Natural killer cell (primary cell): ENCODE data around the gene TSHZ3. TPM values are rescaled to one million over a fixed set of nuclear protein-coding genes. Genes with fewer than 3 reads are reported as not detected.

Experiments used
- ATAC-seq, 3 donors: fragments of 150-1000 bp in 2 of 3; fragments of 200-7000 bp in 1 of 3; cut with Tn5 transposase; 1 replicate in 1 of 3; 2 replicates in 2 of 3; pipeline ENCODE4 v1.10.0; 2021; ENCODE audit warnings: mild to moderate bottlenecking in 2 of 3, moderate library complexity in 2 of 3
- DNase-seq, 2 donors: peaks; one replicate each; pipeline versions ENCODE4 v3.0.0 to v3.0.0-alpha.2; 2013 to 2021; ENCODE audit warnings: mixed read lengths in 1 of 2
- H3K27ac ChIP-seq: one replicate; pipeline ENCODE4 v1.5.1; 2013; ENCODE audit warnings: mild to moderate bottlenecking, low read length
- H3K27me3 ChIP-seq: one replicate; pipeline ENCODE4 v1.6.1; 2013; ENCODE audit warnings: low read length; ENCODE audit not compliant: control insufficient read depth, insufficient read depth
- H3K36me3 ChIP-seq: one replicate; pipeline ENCODE4 v1.6.1; 2013; ENCODE audit warnings: low read length; ENCODE audit not compliant: control insufficient read depth, insufficient read depth
- H3K4me1 ChIP-seq: one replicate; pipeline ENCODE4 v1.6.1; 2013; ENCODE audit warnings: low read length; ENCODE audit not compliant: control insufficient read depth, insufficient read depth
- H3K4me3 ChIP-seq: one replicate; pipeline ENCODE4 v1.5.1; 2013; ENCODE audit warnings: low read length
- H3K9me3 ChIP-seq: one replicate; pipeline ENCODE4 v1.6.1; 2013; ENCODE audit warnings: low read length; ENCODE audit not compliant: control insufficient read depth, insufficient read depth
- H3K27ac Mint-ChIP-seq, 2 donors: one replicate each; pipeline ENCODE4 v1.8.0; 2022; ENCODE audit warnings: mild to moderate bottlenecking in 2 of 2, mixed read lengths in 2 of 2, moderate library complexity in 1 of 2
- H3K27me3 Mint-ChIP-seq, 2 donors: one replicate each; pipeline ENCODE4 v1.8.0; 2022; ENCODE audit warnings: low read depth in 2 of 2, mixed read lengths in 2 of 2
- H3K36me3 Mint-ChIP-seq: one replicate; pipeline ENCODE4 v1.8.0; 2022; ENCODE audit warnings: mixed read lengths
- H3K4me1 Mint-ChIP-seq, 2 donors: one replicate each; pipeline ENCODE4 v1.8.0; 2022; ENCODE audit warnings: mixed read lengths in 2 of 2
- H3K4me3 Mint-ChIP-seq: one replicate; pipeline ENCODE4 v1.8.0; 2022; ENCODE audit warnings: mild to moderate bottlenecking, moderate library complexity, mixed read lengths
- H3K9me3 Mint-ChIP-seq, 2 donors: one replicate each; pipeline ENCODE4 v1.8.0; 2022; ENCODE audit warnings: mixed read lengths in 2 of 2
- CTCF ChIP-seq: fragments of 200-600 bp; IDR thresholded peaks from one replicate; pipeline ENCODE4 v1.8.0; 2022; ENCODE audit warnings: antibody characterized with exemption
- WGBS: methylation state at CpG from one replicate; pipeline ENCODE4 v1.1.7; 2013; ENCODE audit warnings: missing lambda C conversion rate; ENCODE audit not compliant: insufficient coverage; 5-methylcytosine and 5-hydroxymethylcytosine counted together
- intact Hi-C: fragments of 100-400 bp; cut with micrococcal nuclease; formaldehyde crosslinking; loops from one replicate; pipeline ENCODE4 v1.14.2; 2022
- total RNA-seq, 4 donors: library from RNA; stranded (reverse); fragments of 120-200 nt in 1 of 4; gene quantifications; one replicate each; pipeline versions ENCODE4 v1.2.3 to v1.2.4, GENCODE V29; 2013 to 2022

The TSHZ3 gene
- total RNA-seq, 3 donors from 2014 or later (not counting 1 experiment from before 2014, with no cell fraction given): 5.3 to 8.1 (median 6.2) TPM

DNA sequence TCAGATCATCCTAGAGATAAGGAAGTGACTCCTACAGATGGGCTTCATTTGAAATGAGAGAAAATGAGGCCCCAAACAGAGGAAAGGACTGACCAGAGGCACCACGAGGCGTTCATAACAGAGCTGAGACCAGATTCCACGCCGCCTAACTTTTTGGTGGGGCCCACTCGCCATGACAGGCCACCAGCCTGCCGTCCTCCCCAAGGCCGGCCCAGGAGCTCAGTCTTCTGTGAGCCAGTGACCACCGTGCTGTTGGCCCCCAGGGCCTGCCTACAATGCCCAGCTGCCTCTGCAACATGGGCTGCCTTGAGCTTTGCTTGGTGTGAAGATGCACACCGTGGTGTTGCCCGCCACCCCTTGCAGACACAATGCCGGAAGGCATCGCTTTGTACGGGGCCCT lies 40.5 kb downstream of the TSHZ3 start:
- DNase-seq (no peak), ATAC-seq (no peak)
- 94% methylated on average over 13 of the region's 13 CpGs for WGBS
- Mint-ChIP-seq H3K4me3 (no peak overlapping the region), H3K4me1 (peaks cover 0 to 12% of the 10 kb centered on the region in 2 donors), H3K9me3 (no peaks in the 10 kb centered on the region), H3K36me3 (no peaks in the 10 kb centered on the region), H3K27ac (no peak overlapping the region), H3K27me3 (peaks cover 0 to 8% of the 10 kb centered on the region in 2 donors)
- H3K36me3 ChIP-seq: no peaks in the 10 kb centered on the region
- no peak overlapping the region for H3K27ac ChIP-seq
- no peaks in the 10 kb centered on the region for H3K4me1 ChIP-seq
- no peaks in the 10 kb centered on the region for H3K27me3 ChIP-seq
- intact Hi-C loops: no loop called here
- no peak overlapping the region for H3K4me3 ChIP-seq
- TF ChIP-seq CTCF: no peak
- no peaks in the 10 kb centered on the region for H3K9me3 ChIP-seq

GRCh38 chr19:31307071-31307669 lies 42.1 kb downstream of the TSHZ3 start:
- Histone ChIP-seq H3K9me3 (no peaks in the 10 kb centered on the region), H3K27ac (no peak overlapping the region), H3K27me3 (no peaks in the 10 kb centered on the region), H3K4me3 (no peak overlapping the region), H3K4me1 (no peaks in the 10 kb centered on the region), H3K36me3 (no peaks in the 10 kb centered on the region)
- no peak for ATAC-seq
- Mint-ChIP-seq H3K9me3 (no peaks in the 10 kb centered on the region), H3K27ac (no peak overlapping the region), H3K4me1 (peaks cover 0 to 12% of the 10 kb centered on the region in 2 donors), H3K4me3 (no peak overlapping the region), H3K27me3 (peaks cover 0 to 8% of the 10 kb centered on the region in 2 donors), H3K36me3 (no peaks in the 10 kb centered on the region)
- no peak for DNase-seq
- 89% methylated on average over 13 of the region's 13 CpGs for WGBS
- intact Hi-C loops: no loop called here
- TF ChIP-seq CTCF: no peak

GRCh38 chr19:31306006-31306753 lies 43.1 kb downstream of the TSHZ3 start:
- H3K36me3 Mint-ChIP-seq: no peaks in the 10 kb centered on the region
- H3K4me1 Mint-ChIP-seq: peaks cover 0 to 10% of the 10 kb centered on the region in 2 donors
- Histone ChIP-seq H3K27me3 (no peaks in the 10 kb centered on the region), H3K36me3 (no peaks in the 10 kb centered on the region), H3K4me1 (no peaks in the 10 kb centered on the region), H3K9me3 (no peaks in the 10 kb centered on the region), H3K4me3 (no peak overlapping the region), H3K27ac (no peak overlapping the region)
- H3K27ac Mint-ChIP-seq: no peak overlapping the region
- intact Hi-C loops: no loop called here
- peaks cover 0 to 8% of the 10 kb centered on the region in 2 donors for H3K27me3 Mint-ChIP-seq
- DNase-seq (no peak), ATAC-seq (no peak)
- H3K9me3 Mint-ChIP-seq: no peaks in the 10 kb centered on the region
- 95% methylated on average over 27 of the region's 28 CpGs for WGBS
- no peak for TF ChIP-seq CTCF
- H3K4me3 Mint-ChIP-seq: no peak overlapping the region
